GM19328 (cell line): Measurements from ENCODE around the gene VGF.
"Not testable (repeated sequence)": the region's sequence is repeated elsewhere in the genome, so short reads cannot be mapped to it uniquely, and the experiment has no call there.

Experiments used
- ATAC-seq: cut with Tn5 transposase; IDR thresholded peaks from one replicate; pipeline ENCODE4 v1.9.1; 2021; ENCODE audit warnings: mild to moderate bottlenecking, moderate library complexity; ENCODE audit not compliant: unreplicated experiment

The VGF gene

DNA sequence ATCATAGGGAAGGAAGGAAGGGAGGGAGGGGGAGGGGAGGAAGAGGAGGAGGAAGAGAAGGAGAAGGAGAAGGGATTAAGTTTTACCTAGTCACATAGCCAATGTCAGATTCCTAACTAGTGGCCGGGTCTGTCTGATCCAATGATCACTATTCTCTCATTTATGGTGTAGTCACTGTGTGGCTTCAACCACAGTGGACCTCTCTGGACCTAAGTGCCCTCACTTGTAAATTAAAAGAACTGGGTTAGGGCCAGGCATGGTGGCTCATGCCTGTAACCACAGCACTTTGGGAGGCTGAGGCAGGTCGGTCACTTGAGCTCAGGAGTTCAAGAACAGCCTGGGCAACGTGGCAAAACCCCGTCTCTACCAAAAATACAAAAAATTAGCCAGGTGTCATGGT, 45.1 kb downstream of the VGF start:
- no peak for ATAC-seq

GRCh38 chr7:101119876-101120275, 45.5 kb downstream of the VGF start:
- no peak for ATAC-seq

- no peak for ATAC-seq
These were observed 46.5 kb downstream of the VGF start for GRCh38 chr7:101118856-101119255.

- no peak for ATAC-seq
These were observed 48.5 kb downstream of the VGF start for GRCh38 chr7:101116898-101117297.

GRCh38 chr7:101115215-101115614, 50.2 kb downstream of the VGF start:
- ATAC-seq = no peak

DNA sequence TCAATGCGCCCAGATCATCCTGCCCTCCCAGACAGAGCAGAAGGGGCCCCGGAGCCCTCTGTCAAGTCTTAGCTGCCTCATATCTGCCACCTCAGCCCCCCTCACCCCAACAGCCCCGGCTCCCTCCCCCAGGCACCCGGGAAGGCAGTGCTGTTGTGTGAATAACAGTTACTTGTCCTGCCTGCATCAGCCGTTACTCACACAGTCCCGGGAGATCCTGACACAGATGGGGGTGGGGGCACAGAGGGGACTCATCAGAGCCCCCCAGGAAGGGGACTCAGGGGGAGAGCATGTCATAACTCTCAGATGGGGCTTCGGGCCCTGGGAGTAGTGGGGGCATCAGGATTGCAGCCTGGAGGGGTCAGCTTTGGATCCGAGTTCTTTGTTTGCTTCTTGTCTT, 50.9 kb downstream of the VGF start:
- ATAC-seq = no peak

GRCh38 chr7:101113836-101114235, 51.5 kb downstream of the VGF start:
- no peak for ATAC-seq

- not testable (repeated sequence) for ATAC-seq
These were observed 52.2 kb downstream of the VGF start for GRCh38 chr7:101113140-101113539.
